GM19035 (cell line): ENCODE results near the gene GRIP2.

Experiments used
- ATAC-seq: cut with Tn5 transposase; IDR thresholded peaks from one replicate; pipeline ENCODE4 v1.9.1; 2021; ENCODE audit not compliant: unreplicated experiment

Gene GRIP2

DNA sequence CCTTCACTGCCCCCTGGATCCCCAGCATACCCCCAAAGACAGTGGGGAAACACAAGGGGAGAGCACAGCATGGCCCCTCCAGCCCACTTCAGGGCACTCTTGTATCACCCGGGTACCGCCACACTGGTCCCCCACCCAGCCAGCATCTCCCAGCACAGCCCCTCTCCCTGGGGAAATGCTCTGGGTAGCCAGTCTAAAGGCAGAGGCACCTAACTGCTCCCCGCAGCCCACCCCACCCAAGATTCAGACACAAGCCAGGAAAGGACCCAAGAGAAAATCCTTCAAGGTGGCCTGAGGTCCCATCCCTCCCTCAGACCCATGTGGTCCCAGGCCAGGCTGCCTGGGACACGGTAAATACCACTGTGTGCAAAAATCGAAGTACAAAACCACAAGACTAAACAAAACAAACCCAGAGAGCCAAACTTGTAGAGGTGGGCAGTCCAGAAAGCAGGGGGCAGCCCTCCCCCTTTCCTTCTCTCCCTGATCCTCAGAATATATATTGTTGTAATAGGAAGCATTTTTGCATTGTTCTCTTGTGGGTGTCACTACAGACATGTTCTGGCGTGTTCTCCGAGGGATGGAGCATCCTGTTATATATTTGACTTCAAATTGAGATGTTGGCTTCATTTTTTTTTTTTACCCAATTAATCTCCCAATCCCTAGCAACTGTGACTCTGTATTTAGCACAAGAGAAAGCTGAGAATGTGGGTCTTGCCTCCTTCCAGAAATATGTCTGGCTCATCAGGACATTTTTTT is 51.7 kb downstream of the GRIP2 start:
- no peak for ATAC-seq

GRCh38 chr3:14487821-14488220 is 52.3 kb downstream of the GRIP2 start:
- no peak for ATAC-seq

DNA sequence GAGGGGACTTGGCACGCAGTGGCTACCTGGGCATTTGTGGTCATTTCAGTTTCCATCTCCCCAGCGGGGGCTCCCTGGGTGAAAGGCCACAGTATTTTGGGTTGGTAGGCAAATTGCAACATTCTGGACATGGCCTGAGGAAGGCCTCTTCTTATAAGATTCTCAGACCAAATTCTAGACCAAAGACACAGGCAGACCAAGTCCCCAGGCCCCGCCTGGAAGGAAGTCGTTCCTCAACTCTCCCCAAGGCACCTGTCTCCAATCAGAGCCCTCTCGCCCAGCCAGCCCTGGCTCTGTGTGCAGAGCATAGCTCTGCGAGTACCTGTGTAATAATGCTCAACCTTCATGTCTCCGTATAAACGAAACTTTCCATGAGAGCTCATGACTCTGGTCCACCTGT is 53.1 kb downstream of the GRIP2 start:
- no peak for ATAC-seq

DNA sequence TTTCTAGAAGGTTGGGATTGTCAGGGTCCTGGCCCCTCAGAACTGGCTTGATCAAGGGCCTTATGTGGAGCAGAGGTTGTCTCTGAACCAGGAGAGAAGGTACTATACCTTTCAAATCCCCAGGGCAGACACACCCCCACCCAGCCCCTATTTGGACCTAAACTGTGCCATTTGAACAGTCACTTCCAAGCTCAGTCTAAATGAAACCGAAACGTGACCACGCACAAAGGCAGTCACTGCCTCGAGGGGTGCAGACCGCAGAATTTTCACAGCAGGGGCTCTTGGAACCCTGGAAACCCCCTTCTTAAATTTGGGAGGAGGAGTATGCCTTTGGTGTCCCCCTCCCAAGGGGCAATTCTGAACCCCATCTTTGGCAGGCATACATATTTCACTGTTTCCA is 53.7 kb downstream of the GRIP2 start:
- ATAC-seq, result no peak

GRCh38 chr3:14485981-14486380 is 54.2 kb downstream of the GRIP2 start:
- no peak for ATAC-seq

- ATAC-seq, result no peak
Measured at GRCh38 chr3:14484741-14485140, 55.4 kb downstream of the GRIP2 start.

DNA sequence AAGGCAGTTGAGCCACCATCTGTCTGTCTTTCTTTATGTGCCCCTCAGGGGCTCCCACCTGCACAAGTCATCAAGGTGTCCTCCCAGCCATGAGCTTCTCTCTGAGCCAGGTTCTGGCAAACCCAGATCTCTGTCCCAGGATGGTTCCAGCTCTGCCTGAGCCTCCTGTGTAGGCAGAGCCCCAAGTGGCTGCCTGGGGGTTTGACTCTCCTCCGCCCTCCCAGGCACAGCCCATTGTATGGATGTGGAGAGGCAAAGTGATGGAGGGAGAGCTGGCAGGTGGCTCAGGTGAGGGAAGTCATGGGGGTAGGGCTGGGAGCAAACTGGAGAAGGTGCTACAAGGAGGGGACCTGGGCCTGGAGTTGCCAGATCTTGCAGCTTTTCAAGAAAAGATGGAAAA is 56.9 kb downstream of the GRIP2 start:
- no peak for ATAC-seq

GRCh38 chr3:14482271-14482721 is 57.8 kb downstream of the GRIP2 start:
- ATAC-seq, result no peak

DNA sequence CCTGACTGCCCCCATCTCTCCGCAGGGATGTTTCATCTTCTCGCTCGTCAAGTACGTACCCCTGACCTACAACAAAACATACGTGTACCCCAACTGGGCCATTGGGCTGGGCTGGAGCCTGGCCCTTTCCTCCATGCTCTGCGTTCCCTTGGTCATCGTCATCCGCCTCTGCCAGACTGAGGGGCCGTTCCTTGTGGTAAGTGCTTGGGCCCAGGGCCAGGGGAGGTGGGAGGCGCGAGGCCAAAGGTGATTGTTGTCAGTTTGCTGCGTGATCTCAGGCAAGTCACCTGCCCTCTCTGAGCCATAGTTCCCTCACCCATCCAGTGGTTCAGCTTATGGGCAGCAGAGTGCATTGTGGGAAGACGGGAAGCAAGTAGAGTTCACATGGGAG is 58.5 kb downstream of the GRIP2 start:
- ATAC-seq, result no peak

DNA sequence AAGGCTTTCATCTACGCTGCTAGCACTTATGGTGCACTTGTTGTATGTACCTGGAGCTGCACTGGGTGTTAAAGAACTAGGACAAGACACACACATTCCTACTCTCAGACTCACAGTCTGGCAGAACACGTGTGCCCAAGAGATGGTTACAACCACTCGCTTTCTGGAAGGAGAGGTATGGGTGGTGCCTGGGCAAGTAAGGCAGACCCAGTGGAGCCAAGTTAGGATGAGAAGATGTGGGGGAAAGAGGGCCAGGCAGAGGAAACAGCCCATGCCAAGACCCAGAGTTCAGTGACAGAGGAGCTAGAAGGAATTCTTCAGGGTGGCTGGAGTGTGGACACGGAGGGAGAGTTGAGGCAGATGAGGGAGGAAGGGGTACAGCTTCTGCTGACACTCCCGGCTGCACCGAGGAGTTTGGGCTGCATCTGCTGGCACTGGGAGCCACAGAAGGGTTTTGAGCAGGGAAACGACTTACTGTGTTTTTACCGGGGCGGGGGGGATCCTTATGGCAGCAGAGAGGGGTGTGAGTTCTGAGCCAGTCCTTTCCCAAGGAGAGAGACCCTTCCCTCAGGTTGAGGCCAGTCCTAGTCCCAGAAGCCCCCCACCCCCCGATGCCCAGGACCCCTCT is 59.0 kb downstream of the GRIP2 start:
- no peak for ATAC-seq

GRCh38 chr3:14480207-14481017 is 59.7 kb downstream of the GRIP2 start:
- no peak for ATAC-seq

DNA sequence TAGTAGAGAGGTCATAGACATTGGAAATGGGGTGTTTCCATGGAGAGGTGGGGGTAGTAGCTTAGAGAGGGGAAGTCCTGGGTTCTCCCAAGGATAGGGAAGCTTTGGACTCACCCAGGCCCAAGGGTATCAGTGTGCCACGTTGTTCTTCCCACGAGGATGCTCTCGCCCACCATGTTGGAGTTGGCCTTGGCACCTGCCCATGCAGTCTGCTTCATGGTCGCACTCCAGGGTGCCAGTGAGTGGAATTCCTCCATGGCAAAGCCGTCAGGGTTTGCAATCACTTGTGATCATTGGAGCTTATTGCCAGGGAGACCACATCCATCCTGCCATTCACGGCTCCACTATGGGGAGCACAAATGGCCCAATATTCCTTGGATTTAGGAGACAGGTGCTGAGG is 60.6 kb downstream of the GRIP2 start:
- no peak for ATAC-seq

GRCh38 chr3:14478956-14479550 is 61.1 kb downstream of the GRIP2 start:
- no peak for ATAC-seq

DNA sequence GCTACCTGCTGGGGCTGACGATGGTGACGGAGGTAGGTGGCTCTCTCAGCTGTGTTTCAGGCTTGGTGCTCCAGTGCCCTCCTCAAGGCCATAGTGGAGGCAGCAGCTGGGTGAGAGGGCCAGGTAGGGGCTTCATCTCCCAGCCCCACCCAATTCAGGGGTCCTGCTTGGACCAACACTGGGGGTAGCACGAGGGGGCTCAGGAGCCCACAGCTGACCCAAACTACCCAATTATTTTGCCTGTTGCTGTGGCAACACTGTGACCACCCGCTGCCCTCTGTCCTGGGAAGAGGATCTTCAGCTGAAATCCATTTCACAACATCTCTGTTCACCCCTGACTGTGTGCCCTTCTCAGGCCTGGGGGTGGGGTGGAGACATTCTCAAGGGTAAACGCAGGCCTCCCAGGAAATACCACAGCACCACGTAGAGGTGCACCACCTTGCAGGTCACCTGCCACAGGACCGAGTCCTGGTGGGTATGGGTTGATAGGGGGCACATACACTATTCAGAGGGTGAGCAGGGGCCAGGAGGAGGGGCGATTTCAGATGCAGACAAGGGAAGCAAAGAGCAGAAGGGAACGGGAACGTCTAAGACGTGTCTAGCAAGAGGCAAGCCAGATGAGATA is 62.7 kb downstream of the GRIP2 start:
- no peak for ATAC-seq

GRCh38 chr3:14476583-14477265 is 63.4 kb downstream of the GRIP2 start:
- ATAC-seq, result no peak

DNA sequence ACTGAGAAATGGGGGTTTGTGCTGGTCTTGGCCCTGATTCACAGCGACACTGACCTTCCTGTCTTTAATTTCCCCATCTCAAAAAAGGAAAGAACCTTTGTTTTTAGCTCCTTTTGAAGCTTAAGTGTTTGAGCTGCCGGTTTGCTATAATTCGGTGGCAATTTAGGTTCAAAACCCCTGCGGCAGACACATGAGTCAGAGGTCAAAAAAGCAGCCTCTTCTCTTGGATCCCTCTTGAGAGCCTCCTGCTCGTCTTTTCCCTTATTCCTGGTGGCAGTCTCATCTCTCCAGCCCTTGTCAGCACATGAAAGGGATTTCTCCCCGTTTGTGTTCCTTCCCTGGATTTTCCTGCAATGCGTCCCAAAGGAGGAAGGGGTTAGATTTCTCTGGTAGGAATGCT is 64.5 kb downstream of the GRIP2 start:
- ATAC-seq, result no peak

GRCh38 chr3:14474363-14475081 is 65.6 kb downstream of the GRIP2 start:
- no peak for ATAC-seq

- no peak for ATAC-seq
Measured at GRCh38 chr3:14473411-14473891, 66.7 kb downstream of the GRIP2 start.

- ATAC-seq, result no peak
Measured at GRCh38 chr3:14472471-14473351, 67.4 kb downstream of the GRIP2 start.
